GM15510 (cell line): ENCODE results near the gene RPAP2.

Experiments
- POLR2A ChIP-seq: IDR thresholded peaks from 3 replicates; pipeline ENCODE4 v1.6.1; 2011; ENCODE audit warnings: borderline replicate concordance; ENCODE audit not compliant: insufficient read length; ENCODE audit errors: extremely low read depth

Gene RPAP2

GRCh38 chr1:92315766-92316599 is 17.1 kb downstream of the RPAP2 start:
- no peak for TF ChIP-seq POLR2A

GRCh38 chr1:92317836-92318493 is 19.1 kb downstream of the RPAP2 start:
- no peak for TF ChIP-seq POLR2A

- TF ChIP-seq POLR2A: no peak
Observed at GRCh38 chr1:92323473-92324453, 24.9 kb downstream of the RPAP2 start.

DNA sequence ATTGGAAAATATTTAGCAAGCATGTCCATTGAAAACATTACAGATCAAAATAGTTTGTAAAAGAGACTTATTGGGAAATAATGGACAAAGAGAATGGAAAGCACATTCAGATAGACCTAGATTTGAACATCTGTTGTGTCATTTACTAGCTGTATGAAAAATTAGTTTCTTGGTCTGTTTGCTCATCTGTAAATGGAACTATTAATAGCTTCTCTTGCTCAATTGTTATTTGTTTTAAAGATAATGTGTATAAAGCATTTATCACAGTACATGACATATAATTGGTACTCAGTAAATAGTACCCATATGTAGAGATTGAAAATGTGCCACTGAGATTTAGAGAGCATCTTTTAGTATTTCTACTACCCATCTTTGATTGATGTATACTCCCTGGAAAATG is 25.9 kb downstream of the RPAP2 start:
- no peak for TF ChIP-seq POLR2A

- no peak for TF ChIP-seq POLR2A
Observed at GRCh38 chr1:92326681-92327080, 27.8 kb downstream of the RPAP2 start.

DNA sequence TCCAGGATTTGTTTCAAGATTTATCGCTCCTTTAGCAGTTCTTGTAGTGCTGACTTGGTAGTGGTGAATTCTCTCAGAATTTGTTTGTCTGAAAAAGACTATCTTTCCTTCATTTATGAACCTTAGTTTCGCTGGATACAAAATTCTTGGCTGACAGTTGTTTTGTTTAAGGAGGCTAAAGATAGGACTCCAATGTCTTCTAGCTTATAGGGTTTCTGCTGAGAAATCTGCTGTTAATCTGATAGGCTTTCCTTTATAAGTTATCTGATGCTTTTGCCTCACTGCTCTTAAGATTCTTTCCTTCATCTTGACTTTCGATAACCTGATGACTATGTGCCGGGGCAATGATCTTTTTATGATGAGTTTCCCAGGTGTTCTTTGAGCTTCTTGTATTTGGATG is 28.9 kb downstream of the RPAP2 start:
- no peak for TF ChIP-seq POLR2A

DNA sequence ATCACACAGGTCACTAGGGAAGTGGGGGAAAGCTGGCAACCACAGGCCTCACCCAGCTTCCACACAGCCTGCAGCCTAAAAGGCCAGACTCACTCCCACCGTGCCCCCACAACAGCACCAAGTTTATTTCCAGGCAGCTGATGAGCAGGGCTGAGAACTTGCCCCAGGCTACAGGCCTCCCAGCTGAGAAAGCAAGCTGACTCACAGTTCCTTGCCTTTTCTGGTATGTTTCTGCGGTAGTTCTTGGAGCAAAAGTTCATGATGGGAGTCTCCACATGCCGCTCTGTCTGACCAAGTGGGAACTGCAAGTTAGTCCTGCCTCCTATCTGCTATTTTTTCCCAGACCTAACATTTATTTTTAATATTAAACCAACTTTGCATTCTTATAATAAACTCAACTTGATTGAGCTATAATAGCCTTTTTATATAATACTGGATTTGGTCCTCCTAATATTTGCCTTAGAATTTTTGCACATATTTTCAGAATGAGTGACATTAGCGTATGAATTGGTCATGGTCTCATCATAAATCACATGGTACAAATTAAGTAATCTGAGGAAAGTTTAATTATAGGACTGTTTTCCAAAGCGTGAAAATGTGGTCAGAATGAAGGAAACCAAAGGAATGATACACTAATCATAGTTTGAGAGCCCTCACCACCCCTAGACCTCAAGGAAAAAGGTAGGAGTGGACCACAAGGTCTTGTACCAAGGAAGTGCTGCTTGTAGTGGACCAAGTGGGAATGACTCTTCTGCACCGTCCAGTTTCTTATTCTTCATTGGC is 30.7 kb downstream of the RPAP2 start:
- no peak for TF ChIP-seq POLR2A

GRCh38 chr1:92333668-92334067 is 34.8 kb downstream of the RPAP2 start:
- no peak for TF ChIP-seq POLR2A

DNA sequence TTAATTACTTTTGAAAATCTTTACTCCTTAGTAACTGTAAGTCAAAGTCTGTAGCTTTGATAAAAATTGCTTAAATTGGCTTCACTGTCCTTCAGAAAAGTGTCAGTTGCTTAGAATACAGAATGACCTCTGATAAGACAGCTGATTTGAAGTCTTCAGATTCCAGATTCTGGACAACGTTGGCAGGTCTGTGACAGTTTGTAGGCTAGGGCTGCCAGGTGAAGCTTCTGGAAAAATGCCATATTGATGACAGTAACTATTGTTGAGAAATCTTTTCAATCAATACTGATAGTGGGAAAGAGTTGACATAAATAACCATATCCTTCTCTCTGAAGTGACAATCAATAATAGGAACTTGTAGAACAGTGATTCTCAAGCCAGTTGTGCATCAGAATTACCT is 41.3 kb downstream of the RPAP2 start:
- no peak for TF ChIP-seq POLR2A

DNA sequence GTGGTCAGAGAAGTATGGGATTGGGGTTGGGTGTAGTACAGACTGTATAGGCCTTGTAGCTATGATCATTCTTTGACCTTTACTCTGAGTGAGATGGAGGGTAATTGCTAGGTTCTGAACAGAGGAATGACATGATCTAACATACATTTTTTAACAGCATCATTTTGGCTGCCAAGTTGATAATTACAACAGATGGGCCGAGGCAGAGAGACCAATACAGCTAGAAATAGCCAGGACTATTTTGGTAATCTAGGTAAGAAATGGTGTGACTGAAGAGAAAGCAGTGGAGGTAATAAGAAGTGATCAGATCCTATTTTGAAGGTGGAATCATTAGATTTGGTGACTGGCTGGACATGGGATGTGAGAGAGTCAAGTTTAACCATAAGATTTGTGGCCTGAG is 43.5 kb downstream of the RPAP2 start:
- no peak for TF ChIP-seq POLR2A

DNA sequence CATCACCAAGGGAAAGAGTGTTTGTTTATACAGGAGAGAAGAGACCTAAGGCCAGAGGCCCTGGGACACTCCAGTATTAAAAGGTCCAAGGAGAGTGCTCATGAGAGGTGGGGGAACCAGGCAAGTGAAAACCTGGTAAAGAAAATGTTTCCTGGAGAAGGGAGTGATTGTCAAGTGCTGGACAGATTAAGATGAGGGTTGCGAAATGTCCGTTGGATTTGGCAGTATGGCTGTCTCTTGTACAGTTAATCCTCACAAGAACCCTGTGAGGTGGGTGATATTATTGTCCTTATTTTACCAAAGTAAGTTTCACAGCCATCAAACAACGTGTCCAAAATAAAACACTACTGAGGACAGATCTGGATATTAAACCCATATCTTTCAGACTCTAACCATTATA is 44.2 kb downstream of the RPAP2 start:
- TF ChIP-seq POLR2A: no peak

- TF ChIP-seq POLR2A: no peak
Observed at GRCh38 chr1:92346866-92347640, 48.2 kb downstream of the RPAP2 start.

DNA sequence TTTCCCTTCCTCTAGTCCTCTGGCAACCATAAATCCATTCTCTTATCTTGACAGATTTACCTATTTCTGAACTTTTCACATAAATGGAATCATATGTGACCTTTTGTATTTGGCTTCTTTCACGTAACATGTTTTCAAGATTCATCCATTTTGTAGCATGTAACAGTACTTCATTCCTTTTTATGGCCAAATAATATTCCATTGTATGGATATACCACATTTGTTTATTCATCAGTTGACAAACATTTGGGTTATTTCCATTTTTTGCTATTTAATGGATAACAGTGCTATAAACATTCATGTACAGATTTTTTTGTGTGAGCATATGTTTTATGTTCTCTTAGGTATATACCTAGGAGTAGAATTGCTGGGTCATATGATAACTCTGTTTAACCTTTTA is 54.0 kb downstream of the RPAP2 start:
- no peak for TF ChIP-seq POLR2A
